Progenitor cell of endocrine pancreas (in vitro differentiated cells): ENCODE data around the gene NRDE2. TPM values are rescaled to one million over a fixed set of nuclear protein-coding genes. Genes with fewer than 3 reads are reported as not detected.

Source experiments
- DNase-seq: peaks from one replicate; pipeline ENCODE4 v3.0.0; 2021; ENCODE audit warnings: low spot score; ENCODE audit not compliant: unreplicated experiment
- H3K27ac Mint-ChIP-seq: 2 replicates; pipeline ENCODE4 v1.8.0; 2021; ENCODE audit warnings: mild to moderate bottlenecking, moderate library complexity, mixed read lengths
- H3K27me3 Mint-ChIP-seq: 2 replicates; pipeline ENCODE4 v1.8.0; 2021; ENCODE audit warnings: mixed read lengths
- H3K36me3 Mint-ChIP-seq: 2 replicates; pipeline ENCODE4 v1.8.0; 2022; ENCODE audit warnings: mixed read lengths; ENCODE audit not compliant: insufficient read depth
- H3K4me1 Mint-ChIP-seq: 2 replicates; pipeline ENCODE4 v1.8.0; 2021; ENCODE audit warnings: low read depth, mixed read lengths
- H3K4me3 Mint-ChIP-seq: 2 replicates; pipeline ENCODE4 v1.8.0; 2021; ENCODE audit warnings: low read depth, mild to moderate bottlenecking, moderate library complexity, mixed read lengths
- H3K9me3 Mint-ChIP-seq: 2 replicates; pipeline ENCODE4 v1.8.0; 2021; ENCODE audit warnings: low read depth, mixed read lengths
- total RNA-seq: library from RNA; stranded (reverse); gene quantifications from 2 replicates; pipeline ENCODE4 v1.2.1, GENCODE V29; 2021
- TF ChIP-seq, protein P1 (sequence below): fragments of 200-600 bp; sonication (generic); IDR thresholded peaks from one replicate; pipeline ENCODE4 v1.5.0; 2021; ENCODE audit warnings: antibody characterized with exemption, mild to moderate bottlenecking; ENCODE audit not compliant: unreplicated experiment

NRDE2 gene
- total RNA-seq, 1 donor from 2014 or later = 36.7 TPM

- Mint-ChIP-seq H3K4me1 (no peaks in the 10 kb centered on the region), H3K4me3 (no peak overlapping the region), H3K36me3 (peaks cover 21% of the 10 kb centered on the region), H3K9me3 (no peaks in the 10 kb centered on the region), H3K27me3 (no peaks in the 10 kb centered on the region), H3K27ac (no peak overlapping the region)
- TF ChIP-seq, protein P1, sequence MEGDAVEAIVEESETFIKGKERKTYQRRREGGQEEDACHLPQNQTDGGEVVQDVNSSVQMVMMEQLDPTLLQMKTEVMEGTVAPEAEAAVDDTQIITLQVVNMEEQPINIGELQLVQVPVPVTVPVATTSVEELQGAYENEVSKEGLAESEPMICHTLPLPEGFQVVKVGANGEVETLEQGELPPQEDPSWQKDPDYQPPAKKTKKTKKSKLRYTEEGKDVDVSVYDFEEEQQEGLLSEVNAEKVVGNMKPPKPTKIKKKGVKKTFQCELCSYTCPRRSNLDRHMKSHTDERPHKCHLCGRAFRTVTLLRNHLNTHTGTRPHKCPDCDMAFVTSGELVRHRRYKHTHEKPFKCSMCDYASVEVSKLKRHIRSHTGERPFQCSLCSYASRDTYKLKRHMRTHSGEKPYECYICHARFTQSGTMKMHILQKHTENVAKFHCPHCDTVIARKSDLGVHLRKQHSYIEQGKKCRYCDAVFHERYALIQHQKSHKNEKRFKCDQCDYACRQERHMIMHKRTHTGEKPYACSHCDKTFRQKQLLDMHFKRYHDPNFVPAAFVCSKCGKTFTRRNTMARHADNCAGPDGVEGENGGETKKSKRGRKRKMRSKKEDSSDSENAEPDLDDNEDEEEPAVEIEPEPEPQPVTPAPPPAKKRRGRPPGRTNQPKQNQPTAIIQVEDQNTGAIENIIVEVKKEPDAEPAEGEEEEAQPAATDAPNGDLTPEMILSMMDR = no peak
- DNase-seq = no peak
These were observed 56.8 kb downstream of the NRDE2 start for GRCh38 chr14:90274808-90275457.

GRCh38 chr14:90274019-90274418, 57.7 kb downstream of the NRDE2 start:
- no peaks in the 10 kb centered on the region for H3K9me3 Mint-ChIP-seq
- no peaks in the 10 kb centered on the region for H3K27me3 Mint-ChIP-seq
- H3K4me1 Mint-ChIP-seq = no peaks in the 10 kb centered on the region
- no peak for DNase-seq
- no peak overlapping the region for H3K4me3 Mint-ChIP-seq
- H3K27ac Mint-ChIP-seq = no peak overlapping the region
- TF ChIP-seq, protein P1 = no peak
- H3K36me3 Mint-ChIP-seq = peaks cover 25% of the 10 kb centered on the region

DNA sequence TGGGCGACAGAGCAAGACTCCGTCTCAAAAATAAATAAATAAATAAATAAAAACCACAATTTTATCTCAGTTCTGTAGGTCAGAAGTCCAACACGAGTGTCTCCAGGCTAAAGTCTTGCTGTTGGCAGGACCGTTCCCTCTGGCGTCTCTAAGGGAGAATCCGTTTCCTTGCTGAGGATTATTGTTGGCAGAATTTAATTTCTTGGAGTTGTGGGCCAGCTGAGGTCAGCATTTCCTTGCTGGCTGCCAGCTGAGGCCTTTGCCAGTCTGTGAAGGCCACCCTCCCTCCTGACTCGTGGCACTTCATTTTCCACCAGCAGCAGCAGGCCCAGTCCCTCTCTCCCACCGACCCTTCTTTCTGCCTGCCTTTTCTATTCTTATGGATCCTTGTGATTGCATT, 58.2 kb downstream of the NRDE2 start:
- H3K9me3 Mint-ChIP-seq = no peaks in the 10 kb centered on the region
- H3K27ac Mint-ChIP-seq = no peak overlapping the region
- no peaks in the 10 kb centered on the region for H3K4me1 Mint-ChIP-seq
- H3K4me3 Mint-ChIP-seq = no peak overlapping the region
- DNase-seq = no peak
- H3K36me3 Mint-ChIP-seq = peaks cover 26% of the 10 kb centered on the region
- TF ChIP-seq, protein P1 = no peak
- H3K27me3 Mint-ChIP-seq = no peaks in the 10 kb centered on the region

DNA sequence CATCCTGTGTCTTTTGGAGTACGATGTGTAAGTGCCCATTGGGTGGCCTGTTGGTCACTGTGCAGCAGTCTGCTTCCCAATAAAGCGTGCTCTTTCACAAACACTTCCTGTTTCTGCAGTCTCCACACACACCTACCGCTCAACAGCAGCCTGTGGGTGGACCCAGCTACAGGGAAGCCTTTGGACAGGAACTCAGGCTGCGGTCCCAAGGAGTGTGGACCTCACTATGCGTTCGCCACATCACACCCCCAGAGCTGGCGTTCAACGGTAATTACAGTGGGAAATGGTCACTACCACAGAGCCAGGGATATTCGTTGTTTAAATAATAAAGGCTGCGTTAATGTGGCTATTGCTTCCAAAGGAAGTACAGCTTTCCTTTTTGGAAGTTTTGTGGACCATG, 59.2 kb downstream of the NRDE2 start:
- H3K9me3 Mint-ChIP-seq = no peaks in the 10 kb centered on the region
- peaks cover 27% of the 10 kb centered on the region for H3K36me3 Mint-ChIP-seq
- no peak overlapping the region for H3K27ac Mint-ChIP-seq
- H3K27me3 Mint-ChIP-seq = no peaks in the 10 kb centered on the region
- DNase-seq = no peak
- H3K4me1 Mint-ChIP-seq = no peaks in the 10 kb centered on the region
- TF ChIP-seq, protein P1 = no peak
- H3K4me3 Mint-ChIP-seq = no peak overlapping the region

GRCh38 chr14:90268420-90268819, 63.3 kb downstream of the NRDE2 start:
- H3K4me3 Mint-ChIP-seq = no peak overlapping the region
- H3K27ac Mint-ChIP-seq = no peak overlapping the region
- no peak for DNase-seq
- peaks cover 33% of the 10 kb centered on the region for H3K36me3 Mint-ChIP-seq
- H3K27me3 Mint-ChIP-seq = no peaks in the 10 kb centered on the region
- H3K4me1 Mint-ChIP-seq = no peaks in the 10 kb centered on the region
- TF ChIP-seq, protein P1 = no peak
- no peaks in the 10 kb centered on the region for H3K9me3 Mint-ChIP-seq
